Neural crest cell (in vitro differentiated cells): ENCODE data around the gene EPM2A. TPM values are rescaled to one million over a fixed set of nuclear protein-coding genes. Genes with fewer than 3 reads are reported as not detected.

Experiments
- DNase-seq: peaks from one replicate; pipeline ENCODE4 v3.0.0; 2021; ENCODE audit warnings: low read depth, mixed read lengths, low spot score
- H3K27ac Mint-ChIP-seq: one replicate; pipeline ENCODE4 v1.8.0; 2021; ENCODE audit warnings: mild to moderate bottlenecking, mixed read lengths; ENCODE audit not compliant: unreplicated experiment
- H3K27me3 Mint-ChIP-seq: 2 replicates; pipeline ENCODE4 v1.8.0; 2021; ENCODE audit warnings: low read depth, mild to moderate bottlenecking, mixed read lengths
- H3K36me3 Mint-ChIP-seq: 2 replicates; pipeline ENCODE4 v1.8.0; 2021; ENCODE audit warnings: low read depth, mild to moderate bottlenecking, mixed read lengths
- H3K4me1 Mint-ChIP-seq: 2 replicates; pipeline ENCODE4 v1.8.0; 2021; ENCODE audit warnings: mixed read lengths
- H3K4me3 Mint-ChIP-seq: one replicate; pipeline ENCODE4 v1.8.0; 2021; ENCODE audit warnings: mild to moderate bottlenecking, mixed read lengths
- H3K9me3 Mint-ChIP-seq: 2 replicates; pipeline ENCODE4 v1.8.0; 2021; ENCODE audit warnings: mixed read lengths
- total RNA-seq: library from RNA; stranded (reverse); gene quantifications from 2 replicates; pipeline ENCODE4 v1.2.1, GENCODE V29; 2021
- TF ChIP-seq, protein P1 (sequence below): fragments of 200-600 bp; sonication (generic); conservative IDR thresholded peaks from 2 replicates; pipeline ENCODE4 v1.5.0; 2021; ENCODE audit warnings: antibody characterized with exemption, mild to moderate bottlenecking

EPM2A gene
- total RNA-seq, 1 donor from 2014 or later, result 10.8 TPM

GRCh38 chr6:145587334-145587733 lies 148.0 kb downstream of the EPM2A start:
- no peak for DNase-seq
- no peaks in the 10 kb centered on the region for H3K27me3 Mint-ChIP-seq
- no peaks in the 10 kb centered on the region for H3K4me1 Mint-ChIP-seq
- H3K27ac Mint-ChIP-seq, result no peak overlapping the region
- H3K9me3 Mint-ChIP-seq, result no peaks in the 10 kb centered on the region
- H3K4me3 Mint-ChIP-seq, result no peak overlapping the region
- H3K36me3 Mint-ChIP-seq, result no peaks in the 10 kb centered on the region
- TF ChIP-seq, protein P1, sequence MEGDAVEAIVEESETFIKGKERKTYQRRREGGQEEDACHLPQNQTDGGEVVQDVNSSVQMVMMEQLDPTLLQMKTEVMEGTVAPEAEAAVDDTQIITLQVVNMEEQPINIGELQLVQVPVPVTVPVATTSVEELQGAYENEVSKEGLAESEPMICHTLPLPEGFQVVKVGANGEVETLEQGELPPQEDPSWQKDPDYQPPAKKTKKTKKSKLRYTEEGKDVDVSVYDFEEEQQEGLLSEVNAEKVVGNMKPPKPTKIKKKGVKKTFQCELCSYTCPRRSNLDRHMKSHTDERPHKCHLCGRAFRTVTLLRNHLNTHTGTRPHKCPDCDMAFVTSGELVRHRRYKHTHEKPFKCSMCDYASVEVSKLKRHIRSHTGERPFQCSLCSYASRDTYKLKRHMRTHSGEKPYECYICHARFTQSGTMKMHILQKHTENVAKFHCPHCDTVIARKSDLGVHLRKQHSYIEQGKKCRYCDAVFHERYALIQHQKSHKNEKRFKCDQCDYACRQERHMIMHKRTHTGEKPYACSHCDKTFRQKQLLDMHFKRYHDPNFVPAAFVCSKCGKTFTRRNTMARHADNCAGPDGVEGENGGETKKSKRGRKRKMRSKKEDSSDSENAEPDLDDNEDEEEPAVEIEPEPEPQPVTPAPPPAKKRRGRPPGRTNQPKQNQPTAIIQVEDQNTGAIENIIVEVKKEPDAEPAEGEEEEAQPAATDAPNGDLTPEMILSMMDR, result no peak

- Mint-ChIP-seq H3K4me1 (no peaks in the 10 kb centered on the region), H3K27ac (no peak overlapping the region), H3K36me3 (no peaks in the 10 kb centered on the region), H3K9me3 (no peaks in the 10 kb centered on the region), H3K27me3 (no peaks in the 10 kb centered on the region), H3K4me3 (no peak overlapping the region)
- TF ChIP-seq, protein P1, result no peak
- DNase-seq, result no peak
Observed at GRCh38 chr6:145583753-145584152, 151.6 kb downstream of the EPM2A start.

Other genes with a start within 250 kb of the EPM2A start
- gene FBXO30, start 79.3 kb upstream of the EPM2A start, total RNA-seq, result 12.3 and 12.4 TPM in 2 replicates
- gene SHPRH, start 228.8 kb upstream of the EPM2A start, total RNA-seq, result 32.2 and 32.9 TPM in 2 replicates